ENCODE results near the gene TSPAN6. TPM values are rescaled to one million over a fixed set of nuclear protein-coding genes. Genes with fewer than 3 reads are reported as not detected.

TSPAN6 gene
- total and polyA plus RNA-seq, 4 donors, result 11.7 to 56.2 (median 16.3) TPM

GRCh38 chrX:100606753-100607152 lies 29.9 kb downstream of the TSPAN6 start:
- no peaks in the 10 kb centered on the region for H3K36me3 ChIP-seq (ENCODE audit: control insufficient read depth in 4 of 4, insufficient read depth in 4 of 4, low read length in 4 of 4)
- H3K9me3 ChIP-seq (ENCODE audit: control insufficient read depth in 4 of 4, insufficient read depth in 3 of 4, low read length in 3 of 4), result no peaks in the 10 kb centered on the region
- 21 to 45% methylated on average over 1 of the region's 1 CpG for WGBS, 2 donors
- H3K27ac ChIP-seq (ENCODE audit: low read depth in 1 of 2, low read length in 1 of 2), result no peak overlapping the region
- peaks cover 0 to 10% (median 3%) of the 10 kb centered on the region in 3 donors for H3K27me3 ChIP-seq (ENCODE audit: control insufficient read depth in 3 of 3, insufficient read depth in 3 of 3, low read length in 2 of 3)
- no peaks in the 10 kb centered on the region for H3K4me1 ChIP-seq (ENCODE audit: control insufficient read depth in 5 of 5, insufficient read depth in 5 of 5, low read length in 5 of 5)
- no peak for DNase-seq
- no peak overlapping the region for H3K9ac ChIP-seq (ENCODE audit: insufficient read depth in 1 of 2, low read length in 2 of 2)
- TF ChIP-seq CTCF (IDR thresholded peaks at IDR 0.05; ENCODE audit: control extremely low read depth, extremely low read depth), result no peak
- H3K4me3 ChIP-seq, result no peak overlapping the region
- no peak for ATAC-seq (ENCODE audit: insufficient read depth, low FRiP score)

GRCh38 chrX:100600758-100601157 lies 35.8 kb downstream of the TSPAN6 start:
- 7 to 30% methylated on average over 1 of the region's 1 CpG for WGBS, 2 donors

GRCh38 chrX:100600340-100600739 lies 36.3 kb downstream of the TSPAN6 start:
- no peaks in the 10 kb centered on the region for H3K4me1 ChIP-seq (ENCODE audit: control insufficient read depth in 5 of 5, insufficient read depth in 5 of 5, low read length in 5 of 5)
- TF ChIP-seq CTCF (IDR thresholded peaks at IDR 0.05; ENCODE audit: control extremely low read depth, extremely low read depth), result no peak
- H3K9me3 ChIP-seq (ENCODE audit: control insufficient read depth in 4 of 4, insufficient read depth in 3 of 4, low read length in 3 of 4), result no peaks in the 10 kb centered on the region
- peaks cover under 1 to 28% (median under 1%) of the 10 kb centered on the region in 3 donors for H3K27me3 ChIP-seq (ENCODE audit: control insufficient read depth in 3 of 3, insufficient read depth in 3 of 3, low read length in 2 of 3)
- H3K4me3 ChIP-seq, result no peak overlapping the region
- ATAC-seq (ENCODE audit: insufficient read depth, low FRiP score) (no peak), DNase-seq (no peak)
- H3K36me3 ChIP-seq (ENCODE audit: control insufficient read depth in 4 of 4, insufficient read depth in 4 of 4, low read length in 4 of 4), result no peaks in the 10 kb centered on the region
- no peak overlapping the region for H3K9ac ChIP-seq (ENCODE audit: insufficient read depth in 1 of 2, low read length in 2 of 2)
- H3K27ac ChIP-seq (ENCODE audit: low read depth in 1 of 2, low read length in 1 of 2), result no peak overlapping the region

More at GRCh38 chrX:100600758-100601157, 35.8 kb downstream of the TSPAN6 start:
- H3K9me3 ChIP-seq (ENCODE audit: control insufficient read depth in 4 of 4, insufficient read depth in 3 of 4, low read length in 3 of 4), result no peaks in the 10 kb centered on the region
- no peak for DNase-seq
- ATAC-seq (ENCODE audit: insufficient read depth, low FRiP score), result no peak
- H3K4me1 ChIP-seq (ENCODE audit: control insufficient read depth in 5 of 5, insufficient read depth in 5 of 5, low read length in 5 of 5), result no peaks in the 10 kb centered on the region
- H3K27ac ChIP-seq (ENCODE audit: low read depth in 1 of 2, low read length in 1 of 2), result no peak overlapping the region
- H3K4me3 ChIP-seq, result no peak overlapping the region
- H3K9ac ChIP-seq (ENCODE audit: insufficient read depth in 1 of 2, low read length in 2 of 2), result no peak overlapping the region
- peaks cover 0 to 28% (median 3%) of the 10 kb centered on the region in 3 donors for H3K27me3 ChIP-seq (ENCODE audit: control insufficient read depth in 3 of 3, insufficient read depth in 3 of 3, low read length in 2 of 3)
- H3K36me3 ChIP-seq (ENCODE audit: control insufficient read depth in 4 of 4, insufficient read depth in 4 of 4, low read length in 4 of 4), result no peaks in the 10 kb centered on the region
- no peak for TF ChIP-seq CTCF (IDR thresholded peaks at IDR 0.05; ENCODE audit: control extremely low read depth, extremely low read depth)

GRCh38 chrX:100599456-100599855 lies 37.1 kb downstream of the TSPAN6 start:
- no peak for TF ChIP-seq CTCF (IDR thresholded peaks at IDR 0.05; ENCODE audit: control extremely low read depth, extremely low read depth)
- DNase-seq, result no peak
- Histone ChIP-seq H3K4me1 (ENCODE audit: control insufficient read depth in 5 of 5, insufficient read depth in 5 of 5, low read length in 5 of 5) (no peaks in the 10 kb centered on the region), H3K27me3 (ENCODE audit: control insufficient read depth in 3 of 3, insufficient read depth in 3 of 3, low read length in 2 of 3) (peaks cover 0 to 29% (median 5%) of the 10 kb centered on the region in 3 donors), H3K27ac (ENCODE audit: low read depth in 1 of 2, low read length in 1 of 2) (no peak overlapping the region), H3K9ac (ENCODE audit: insufficient read depth in 1 of 2, low read length in 2 of 2) (no peak overlapping the region), H3K4me3 (no peak overlapping the region), H3K9me3 (ENCODE audit: control insufficient read depth in 4 of 4, insufficient read depth in 3 of 4, low read length in 3 of 4) (no peaks in the 10 kb centered on the region), H3K36me3 (ENCODE audit: control insufficient read depth in 4 of 4, insufficient read depth in 4 of 4, low read length in 4 of 4) (no peaks in the 10 kb centered on the region)
- ATAC-seq (ENCODE audit: insufficient read depth, low FRiP score), result no peak
- WGBS, 2 donors, result 70 to 96% methylated on average over 9 of the region's 9 CpGs

Data from lung (tissue), 12 donors.